Progenitor cell of endocrine pancreas (in vitro differentiated cells): ENCODE measurements around the gene AMHR2. TPM values are rescaled to one million over a fixed set of nuclear protein-coding genes. Genes with fewer than 3 reads are reported as not detected.

Experiments used
- DNase-seq: peaks from one replicate; pipeline ENCODE4 v3.0.0; 2021; ENCODE audit warnings: low spot score; ENCODE audit not compliant: unreplicated experiment
- H3K27ac Mint-ChIP-seq: 2 replicates; pipeline ENCODE4 v1.8.0; 2021; ENCODE audit warnings: mild to moderate bottlenecking, moderate library complexity, mixed read lengths
- H3K27me3 Mint-ChIP-seq: 2 replicates; pipeline ENCODE4 v1.8.0; 2021; ENCODE audit warnings: mixed read lengths
- H3K36me3 Mint-ChIP-seq: 2 replicates; pipeline ENCODE4 v1.8.0; 2022; ENCODE audit warnings: mixed read lengths; ENCODE audit not compliant: insufficient read depth
- H3K4me1 Mint-ChIP-seq: 2 replicates; pipeline ENCODE4 v1.8.0; 2021; ENCODE audit warnings: low read depth, mixed read lengths
- H3K4me3 Mint-ChIP-seq: 2 replicates; pipeline ENCODE4 v1.8.0; 2021; ENCODE audit warnings: low read depth, mild to moderate bottlenecking, moderate library complexity, mixed read lengths
- H3K9me3 Mint-ChIP-seq: 2 replicates; pipeline ENCODE4 v1.8.0; 2021; ENCODE audit warnings: low read depth, mixed read lengths
- total RNA-seq: library from RNA; stranded (reverse); gene quantifications from 2 replicates; pipeline ENCODE4 v1.2.1, GENCODE V29; 2021
- TF ChIP-seq, protein P1 (sequence below): fragments of 200-600 bp; sonication (generic); IDR thresholded peaks from one replicate; pipeline ENCODE4 v1.5.0; 2021; ENCODE audit warnings: antibody characterized with exemption, mild to moderate bottlenecking; ENCODE audit not compliant: unreplicated experiment

Gene AMHR2
- total RNA-seq, 1 donor from 2014 or later = 35.1 TPM

DNA sequence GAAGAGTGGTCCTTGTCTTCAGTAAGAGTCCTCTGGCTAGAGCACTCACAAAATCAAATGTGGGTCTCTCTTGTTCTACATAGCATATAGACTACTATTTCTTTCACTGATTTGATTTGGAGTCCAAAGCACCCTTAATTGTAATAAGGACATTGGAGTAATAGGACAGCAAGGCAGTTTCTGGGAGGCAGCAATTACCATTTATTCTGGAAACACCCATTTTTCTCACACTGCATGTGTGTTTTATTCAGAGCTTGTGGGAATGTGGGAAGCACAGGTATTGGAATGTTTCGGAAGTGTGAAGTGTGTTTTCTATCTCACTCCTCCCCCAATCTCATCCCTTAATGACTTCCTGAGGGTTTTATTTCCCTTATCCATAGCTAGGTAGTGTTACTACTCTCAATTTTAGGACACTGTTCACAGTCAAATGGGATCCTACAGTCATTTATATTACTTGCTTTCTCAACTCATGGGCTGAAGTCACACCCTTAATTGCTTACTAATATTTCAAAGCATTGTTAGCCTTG, 48.5 kb downstream of the AMHR2 start:
- peaks cover 48% of the 10 kb centered on the region for H3K36me3 Mint-ChIP-seq
- TF ChIP-seq, protein P1, sequence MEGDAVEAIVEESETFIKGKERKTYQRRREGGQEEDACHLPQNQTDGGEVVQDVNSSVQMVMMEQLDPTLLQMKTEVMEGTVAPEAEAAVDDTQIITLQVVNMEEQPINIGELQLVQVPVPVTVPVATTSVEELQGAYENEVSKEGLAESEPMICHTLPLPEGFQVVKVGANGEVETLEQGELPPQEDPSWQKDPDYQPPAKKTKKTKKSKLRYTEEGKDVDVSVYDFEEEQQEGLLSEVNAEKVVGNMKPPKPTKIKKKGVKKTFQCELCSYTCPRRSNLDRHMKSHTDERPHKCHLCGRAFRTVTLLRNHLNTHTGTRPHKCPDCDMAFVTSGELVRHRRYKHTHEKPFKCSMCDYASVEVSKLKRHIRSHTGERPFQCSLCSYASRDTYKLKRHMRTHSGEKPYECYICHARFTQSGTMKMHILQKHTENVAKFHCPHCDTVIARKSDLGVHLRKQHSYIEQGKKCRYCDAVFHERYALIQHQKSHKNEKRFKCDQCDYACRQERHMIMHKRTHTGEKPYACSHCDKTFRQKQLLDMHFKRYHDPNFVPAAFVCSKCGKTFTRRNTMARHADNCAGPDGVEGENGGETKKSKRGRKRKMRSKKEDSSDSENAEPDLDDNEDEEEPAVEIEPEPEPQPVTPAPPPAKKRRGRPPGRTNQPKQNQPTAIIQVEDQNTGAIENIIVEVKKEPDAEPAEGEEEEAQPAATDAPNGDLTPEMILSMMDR = no peak
- peak overlapping the region; percentile 75 for H3K27ac Mint-ChIP-seq

DNA sequence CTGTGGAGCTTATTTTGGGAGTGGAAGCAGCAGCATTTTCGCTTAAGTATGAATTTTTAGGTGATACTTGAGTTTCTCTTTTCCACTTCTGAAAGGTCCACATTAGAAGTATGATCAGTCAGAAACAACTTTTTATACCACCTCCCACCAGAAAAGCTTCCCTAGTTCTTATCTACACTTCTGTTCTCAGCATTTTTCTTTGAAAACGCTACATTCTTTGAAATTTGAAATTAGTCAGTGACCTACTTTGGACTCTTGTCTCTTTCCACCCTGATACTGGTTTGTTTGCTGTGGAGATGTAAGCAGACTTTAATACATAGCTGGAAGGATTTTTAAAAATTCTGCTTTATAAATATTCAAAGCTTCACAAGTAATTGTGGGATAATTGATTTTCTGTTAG, 50.4 kb downstream of the AMHR2 start:
- Mint-ChIP-seq H3K36me3 (peaks cover 42% of the 10 kb centered on the region), H3K4me3 (no peak overlapping the region), H3K27ac (peak overlapping the region; percentile 15), H3K27me3 (no peaks in the 10 kb centered on the region), H3K9me3 (no peaks in the 10 kb centered on the region), H3K4me1 (peaks cover 15% of the 10 kb centered on the region)
- no peak for DNase-seq
- TF ChIP-seq, protein P1 = no peak

More for the DNA sequence above, 48.5 kb downstream of the AMHR2 start:
- DNase-seq = no peak
- Mint-ChIP-seq H3K4me1 (peaks cover 15% of the 10 kb centered on the region), H3K4me3 (no peak overlapping the region), H3K27me3 (no peaks in the 10 kb centered on the region), H3K9me3 (no peaks in the 10 kb centered on the region)

DNA sequence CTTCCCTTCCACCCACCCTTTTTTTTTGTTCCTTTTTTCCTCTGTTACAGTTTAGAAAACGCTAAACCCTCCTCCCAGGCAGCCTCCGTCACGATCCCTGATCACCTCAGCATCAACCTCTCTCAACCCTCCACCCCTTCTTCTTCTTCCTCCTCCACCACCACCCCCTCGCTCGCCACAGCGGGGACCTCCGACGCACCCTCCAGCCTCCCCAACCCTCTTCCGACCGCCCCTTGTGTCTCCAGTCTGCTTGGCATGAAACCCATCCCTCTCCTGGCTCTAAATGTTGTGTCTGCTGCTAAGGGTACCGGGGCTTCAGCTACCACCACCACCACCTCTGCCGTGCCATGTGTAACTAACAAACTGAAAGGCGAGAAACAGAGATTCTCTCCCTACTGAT, 51.2 kb downstream of the AMHR2 start:
- Mint-ChIP-seq H3K27me3 (no peaks in the 10 kb centered on the region), H3K9me3 (no peaks in the 10 kb centered on the region), H3K27ac (peak overlapping the region; percentile 91), H3K4me1 (peaks cover 16% of the 10 kb centered on the region), H3K4me3 (no peak overlapping the region), H3K36me3 (peaks cover 46% of the 10 kb centered on the region)
- TF ChIP-seq, protein P1 = no peak
- DNase-seq = no peak

DNA sequence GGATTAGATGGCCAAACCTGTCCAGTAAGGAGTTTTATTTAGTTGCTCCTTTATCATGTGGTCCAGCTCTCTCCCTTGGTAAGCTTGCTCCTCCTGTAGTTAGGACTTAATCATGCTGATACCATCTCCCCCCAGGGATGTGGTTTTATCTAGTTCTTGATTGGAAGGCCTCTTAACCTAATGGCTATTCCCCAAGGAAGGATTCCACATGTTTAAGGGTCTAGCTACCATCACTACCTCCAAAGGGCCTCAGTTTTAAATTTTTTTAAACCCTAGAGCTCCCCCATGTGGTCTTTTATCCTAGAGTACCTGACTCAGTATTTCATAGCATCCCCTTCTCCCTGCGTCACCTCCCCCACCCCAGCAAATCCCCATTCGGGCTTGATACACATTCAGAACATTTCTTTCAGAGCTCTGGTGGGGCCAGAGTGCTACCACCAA, 53.1 kb downstream of the AMHR2 start:
- Mint-ChIP-seq H3K4me1 (peaks cover 18% of the 10 kb centered on the region), H3K36me3 (peaks cover 37% of the 10 kb centered on the region), H3K27ac (peak overlapping the region; percentile 85), H3K27me3 (no peaks in the 10 kb centered on the region), H3K9me3 (no peaks in the 10 kb centered on the region), H3K4me3 (no peak overlapping the region)
- no peak for DNase-seq
- TF ChIP-seq, protein P1 = peak; percentile 43

DNA sequence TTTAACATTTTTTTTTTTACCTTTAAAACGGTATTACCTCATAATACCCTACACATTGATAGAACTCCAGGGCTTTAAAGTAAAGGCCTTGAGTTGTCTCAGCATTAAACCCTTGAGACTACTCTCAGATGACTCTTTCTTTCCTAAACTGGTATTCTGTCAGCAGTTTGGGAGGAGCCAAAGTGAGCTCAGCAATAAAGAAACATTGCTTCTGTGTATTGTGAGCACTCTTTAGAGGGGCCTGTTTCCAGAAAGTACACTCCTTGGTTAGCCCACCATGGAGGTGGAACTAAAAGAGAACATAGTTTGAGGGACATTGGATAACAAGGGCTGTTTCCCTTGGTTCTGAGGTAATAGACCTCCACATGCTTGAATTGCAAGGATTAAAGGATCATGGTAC, 55.2 kb downstream of the AMHR2 start:
- no peak overlapping the region for H3K4me3 Mint-ChIP-seq
- TF ChIP-seq, protein P1 = no peak
- H3K9me3 Mint-ChIP-seq = no peaks in the 10 kb centered on the region
- H3K36me3 Mint-ChIP-seq = peaks cover 37% of the 10 kb centered on the region
- H3K27me3 Mint-ChIP-seq = no peaks in the 10 kb centered on the region
- H3K27ac Mint-ChIP-seq = peak overlapping the region; percentile 59
- no peak for DNase-seq
- peaks cover 25% of the 10 kb centered on the region for H3K4me1 Mint-ChIP-seq
